ENCODE data around the gene PLBD1. TPM values are rescaled to one million over a fixed set of nuclear protein-coding genes. Genes with fewer than 3 reads are reported as not detected.

The PLBD1 gene
- total RNA-seq, 1 experiment from 2014 or later, result 0.30 TPM

DNA sequence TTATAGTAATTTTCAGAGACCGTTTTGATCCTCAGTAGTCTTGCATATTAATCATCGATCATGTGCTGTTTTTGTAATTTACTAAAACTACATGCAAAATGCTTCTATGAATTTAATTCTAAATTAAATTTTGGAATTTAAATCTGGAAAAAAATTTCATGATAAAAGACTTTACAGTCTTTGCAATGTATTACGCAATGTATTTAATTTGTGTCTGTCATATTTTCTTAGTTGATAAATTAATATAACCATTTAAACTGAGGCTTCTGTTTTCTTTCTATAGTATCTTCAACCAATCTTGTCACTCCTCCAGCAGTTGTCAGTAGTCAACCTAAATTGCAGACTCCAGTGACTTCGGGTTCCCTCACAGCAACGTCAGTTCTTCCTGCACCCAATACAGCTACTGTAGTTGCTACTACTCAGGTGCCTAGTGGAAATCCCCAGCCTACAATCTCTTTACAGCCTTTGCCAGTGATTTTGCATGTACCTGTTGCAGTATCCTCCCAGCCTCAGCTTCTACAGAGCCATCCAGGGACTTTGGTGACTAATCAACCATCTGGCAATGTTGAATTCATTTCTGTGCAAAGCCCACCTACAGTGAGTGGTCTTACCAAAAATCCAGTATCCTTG, 107.4 kb downstream of the PLBD1 start:
- H3K4me2 ChIP-seq (ENCODE audit: low read length), result no peak overlapping the region
- no peaks in the 10 kb centered on the region for H4K20me1 ChIP-seq (ENCODE audit: insufficient read depth)
- H3K36me3 ChIP-seq (ENCODE audit: control insufficient read depth in 1 of 2, insufficient read depth in 2 of 2, low read length in 2 of 2), result peaks cover 5 to 6% of the 10 kb centered on the region in 2 experiments; a peak in 2 of 4 replicates
- no peaks in the 10 kb centered on the region for H3K27me3 ChIP-seq (ENCODE audit: insufficient read depth, low read length)
- DNase-seq (ENCODE audit: low read depth, low spot score) (no peak), ATAC-seq (no peak)
- CTCF ChIA-PET, result no interaction called here
- H3K4me3 ChIP-seq (replicated peaks in 1 of 2; ENCODE audit: low read depth in 1 of 2, low read length in 2 of 2), result no peak overlapping the region
- intact Hi-C loops (cut with micrococcal nuclease), result no loop called here
- POLR2A ChIA-PET, result no interaction called here
- H3K9me2 ChIP-seq (ENCODE audit: insufficient read depth), result no peaks in the 10 kb centered on the region
- H3K4me1 ChIP-seq (ENCODE audit: control insufficient read depth in 1 of 2, insufficient read depth in 2 of 2, low read length in 2 of 2), result no peaks in the 10 kb centered on the region
- TF ChIP-seq, protein P1, sequence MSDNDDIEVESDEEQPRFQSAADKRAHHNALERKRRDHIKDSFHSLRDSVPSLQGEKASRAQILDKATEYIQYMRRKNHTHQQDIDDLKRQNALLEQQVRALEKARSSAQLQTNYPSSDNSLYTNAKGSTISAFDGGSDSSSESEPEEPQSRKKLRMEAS (IDR thresholded peaks at IDR 0.05), result no peak
- TF ChIP-seq ELF1 (IDR thresholded peaks at IDR 0.05; ENCODE audit: borderline replicate concordance, low read depth), result no peak
- TF ChIP-seq EGR1 (IDR thresholded peaks at IDR 0.05; ENCODE audit: low read depth), result no peak
- TF ChIP-seq YY1 (IDR thresholded peaks at IDR 0.05; ENCODE audit: extremely low read depth, insufficient replicate concordance, low read depth, low read length), result no peak
- TF ChIP-seq, protein P2, sequence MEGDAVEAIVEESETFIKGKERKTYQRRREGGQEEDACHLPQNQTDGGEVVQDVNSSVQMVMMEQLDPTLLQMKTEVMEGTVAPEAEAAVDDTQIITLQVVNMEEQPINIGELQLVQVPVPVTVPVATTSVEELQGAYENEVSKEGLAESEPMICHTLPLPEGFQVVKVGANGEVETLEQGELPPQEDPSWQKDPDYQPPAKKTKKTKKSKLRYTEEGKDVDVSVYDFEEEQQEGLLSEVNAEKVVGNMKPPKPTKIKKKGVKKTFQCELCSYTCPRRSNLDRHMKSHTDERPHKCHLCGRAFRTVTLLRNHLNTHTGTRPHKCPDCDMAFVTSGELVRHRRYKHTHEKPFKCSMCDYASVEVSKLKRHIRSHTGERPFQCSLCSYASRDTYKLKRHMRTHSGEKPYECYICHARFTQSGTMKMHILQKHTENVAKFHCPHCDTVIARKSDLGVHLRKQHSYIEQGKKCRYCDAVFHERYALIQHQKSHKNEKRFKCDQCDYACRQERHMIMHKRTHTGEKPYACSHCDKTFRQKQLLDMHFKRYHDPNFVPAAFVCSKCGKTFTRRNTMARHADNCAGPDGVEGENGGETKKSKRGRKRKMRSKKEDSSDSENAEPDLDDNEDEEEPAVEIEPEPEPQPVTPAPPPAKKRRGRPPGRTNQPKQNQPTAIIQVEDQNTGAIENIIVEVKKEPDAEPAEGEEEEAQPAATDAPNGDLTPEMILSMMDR (IDR thresholded peaks at IDR 0.05 in 2 of 3, conservative IDR thresholded peaks at IDR 0.05 in 1 of 3; ENCODE audit: borderline replicate concordance in 1 of 3, insufficient read depth in 1 of 3, low read depth in 2 of 3, low read length in 2 of 3), result no peak
- TF ChIP-seq SP1 (IDR thresholded peaks at IDR 0.05; ENCODE audit: low read depth), result no peak
- TF ChIP-seq EZH2 (IDR thresholded peaks at IDR 0.05), result no peak
- TF ChIP-seq ZNF274 (IDR thresholded peaks at IDR 0.05; ENCODE audit: low read depth, low read length), result no peak
- TF ChIP-seq CEBPB (IDR thresholded peaks at IDR 0.05; ENCODE audit: low read depth), result no peak
- no peak for TF ChIP-seq FOSL1 (IDR thresholded peaks at IDR 0.05; ENCODE audit: low read depth)
- TF ChIP-seq RAD21 (IDR thresholded peaks at IDR 0.05; ENCODE audit: low read depth), result no peak
- TF ChIP-seq POLR2AphosphoS5 (IDR thresholded peaks at IDR 0.05; ENCODE audit: low read depth, low read length), result no peak
- H3K27ac ChIP-seq (ENCODE audit: low read depth, low read length), result no peak overlapping the region
- H2AFZ ChIP-seq (ENCODE audit: low read depth, low read length, poor library complexity, severe bottlenecking), result no peak overlapping the region
- H3K9ac ChIP-seq (ENCODE audit: low read length), result no peak overlapping the region
- no peaks in the 10 kb centered on the region for H3K9me3 ChIP-seq (ENCODE audit: control insufficient read depth in 1 of 2, insufficient read depth in 1 of 2, low read depth in 1 of 2, low read length in 2 of 2)
- no TSS peak for BruUV-seq (replicated peaks)
- RAD21 ChIA-PET (ENCODE audit: low non-redundant PET in 1 of 2, low total read pairs in 2 of 2, uncharacterized antibody in 2 of 2, unreplicated experiment in 2 of 2), result no interaction called here
- H3K79me2 ChIP-seq (ENCODE audit: insufficient read depth, low read length), result no peaks in the 10 kb centered on the region
